SK-N-MC (cell line): ENCODE measurements around the gene RAPGEF2.

Experiments
- EZH2 ChIP-seq: fragments of 200-600 bp; sonication (generic); IDR thresholded peaks from one replicate; pipeline ENCODE4 v1.6.1; 2017; ENCODE audit warnings: antibody characterized with exemption
- POLR2AphosphoS5 ChIP-seq: IDR thresholded peaks from 2 replicates; pipeline ENCODE4 v1.6.1; 2012; ENCODE audit warnings: mild to moderate bottlenecking, low read depth, low read length, borderline replicate concordance

- TF ChIP-seq EZH2 (no peak), POLR2AphosphoS5 (no peak)
Measured at GRCh38 chr4:159105761-159106243, 2.9 kb downstream of the RAPGEF2 start.
